ENCODE measurements around the gene RBM20.

The RBM20 gene

DNA sequence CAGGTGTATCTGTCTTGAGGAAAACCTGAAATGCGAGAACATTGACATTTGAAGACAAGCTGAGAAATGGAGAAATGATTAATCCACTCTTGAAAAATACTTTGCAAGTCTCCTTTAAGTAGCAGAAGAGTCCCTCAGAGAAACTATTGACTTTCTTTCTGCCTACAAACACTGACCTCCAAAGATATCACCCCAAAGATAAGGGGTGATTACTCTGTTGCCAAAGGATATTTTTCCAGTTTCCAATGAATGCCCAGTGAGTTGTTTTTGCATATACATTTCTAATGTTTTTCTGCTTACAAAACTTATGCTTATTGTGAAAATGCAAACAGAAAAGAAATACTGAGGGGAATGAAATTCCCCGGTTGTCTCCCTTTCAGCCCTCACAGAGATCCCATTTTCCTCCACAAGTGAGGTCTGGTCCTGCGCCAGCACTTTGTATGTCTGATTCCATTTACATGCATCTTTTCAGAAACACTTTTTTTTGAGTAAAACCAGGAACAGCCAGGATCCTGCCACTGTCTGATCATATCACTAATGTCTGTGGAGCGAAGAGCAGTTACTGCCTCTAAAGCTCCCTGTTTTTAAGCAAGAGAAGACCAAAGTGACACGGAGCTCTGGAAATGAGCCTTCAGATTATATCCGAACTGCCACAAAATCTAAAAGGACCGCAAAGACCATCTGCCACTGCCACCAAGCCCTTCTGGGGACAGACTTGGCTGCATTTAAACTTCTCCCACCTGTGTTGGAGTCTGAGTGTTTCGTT lies 144.7 kb downstream of the RBM20 start:
- DNase-seq (ENCODE audit: low read depth): no peak

DNA sequence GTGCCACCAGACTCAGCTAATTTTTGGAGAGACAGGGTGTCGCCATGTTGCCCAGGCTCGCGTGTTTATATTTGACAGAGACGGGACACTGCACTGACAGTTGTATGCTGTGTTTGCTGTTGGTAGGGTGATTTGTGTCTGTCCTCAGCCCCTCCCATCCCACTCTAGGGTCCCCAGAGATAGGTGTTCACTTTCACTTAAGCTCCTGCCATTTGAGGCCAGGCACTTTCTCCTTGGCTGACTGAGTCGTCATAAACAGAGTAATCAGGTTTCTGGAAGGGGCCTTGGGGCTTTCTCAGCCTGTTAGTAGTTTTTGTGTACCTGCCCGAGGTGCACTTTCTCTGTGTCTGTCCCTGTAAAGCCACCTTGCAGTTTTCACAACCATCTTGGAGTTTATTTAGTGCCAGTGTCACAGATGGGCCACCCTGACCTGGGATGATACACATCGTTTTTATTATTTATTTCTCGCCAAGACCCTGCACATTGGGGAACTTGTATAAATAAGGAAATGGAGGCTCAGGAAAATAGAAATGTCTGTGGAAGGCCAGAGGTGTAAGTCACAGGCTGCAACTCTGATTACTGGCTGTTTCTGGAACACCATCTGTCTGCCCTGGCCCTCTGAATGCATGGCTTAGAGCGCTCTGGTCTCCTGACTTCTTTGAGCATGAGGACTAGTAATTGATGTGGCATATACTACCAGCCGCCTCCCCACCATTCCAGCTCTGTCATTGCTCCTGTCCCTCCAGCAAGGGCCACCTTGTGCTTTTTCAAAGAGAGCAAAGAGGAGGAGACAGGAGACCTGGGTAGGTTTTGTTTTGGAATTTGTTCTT lies 145.7 kb downstream of the RBM20 start:
- DNase-seq (ENCODE audit: low read depth): no peak

DNA sequence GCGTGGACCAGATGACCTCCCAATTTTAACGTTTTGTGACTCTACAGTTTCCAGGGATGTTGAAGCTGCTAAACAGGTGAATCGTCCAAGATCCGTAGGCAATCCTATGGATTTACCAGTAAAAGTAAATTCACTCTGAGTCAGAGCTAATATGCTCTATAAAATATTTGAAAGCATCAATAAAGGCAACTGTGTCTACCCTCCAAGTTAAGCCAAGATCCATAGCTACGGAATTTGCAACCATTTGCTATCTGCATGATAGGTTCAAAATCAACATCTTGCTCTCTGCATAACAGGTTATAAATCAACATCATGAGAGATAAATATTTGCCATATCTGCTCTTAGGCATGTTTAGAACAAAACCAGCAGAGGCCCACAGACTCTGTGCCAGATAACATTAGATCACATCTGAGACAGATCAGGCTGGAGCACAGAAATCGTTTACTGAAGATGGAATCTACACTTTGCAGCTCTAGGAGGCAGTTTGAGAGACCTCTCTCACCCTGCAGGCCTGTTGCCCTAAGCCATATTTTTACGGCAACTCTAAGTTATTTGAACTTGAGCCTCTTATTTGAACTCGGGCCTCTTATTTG lies 146.9 kb downstream of the RBM20 start:
- no peak for DNase-seq (ENCODE audit: low read depth)

DNA sequence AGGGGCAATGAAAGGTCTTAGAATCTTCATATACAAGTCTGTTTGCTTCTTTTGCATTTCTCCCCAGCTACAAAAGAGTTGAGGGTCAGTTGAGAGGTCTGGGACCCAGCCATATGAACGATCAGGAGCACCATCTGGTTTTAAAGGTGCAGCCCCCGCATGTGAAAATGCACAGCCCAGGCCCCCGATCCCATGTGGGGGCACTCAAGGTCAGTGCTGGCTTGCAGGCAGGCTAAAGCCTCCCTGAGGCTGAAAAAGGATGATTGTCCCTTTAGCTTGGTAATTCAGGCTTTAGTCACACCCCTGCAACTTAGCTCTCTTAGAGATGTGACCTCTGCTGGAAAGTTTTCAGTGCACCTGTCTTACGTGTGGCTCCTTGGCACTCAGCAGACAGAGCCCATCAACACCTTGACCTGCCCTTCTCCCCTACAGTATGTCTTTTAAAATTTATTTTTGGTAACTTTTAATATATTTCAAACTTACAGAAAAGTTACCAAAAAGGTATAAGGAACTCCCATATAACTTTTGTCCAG lies 147.5 kb downstream of the RBM20 start:
- DNase-seq (ENCODE audit: low read depth): no peak

DNA sequence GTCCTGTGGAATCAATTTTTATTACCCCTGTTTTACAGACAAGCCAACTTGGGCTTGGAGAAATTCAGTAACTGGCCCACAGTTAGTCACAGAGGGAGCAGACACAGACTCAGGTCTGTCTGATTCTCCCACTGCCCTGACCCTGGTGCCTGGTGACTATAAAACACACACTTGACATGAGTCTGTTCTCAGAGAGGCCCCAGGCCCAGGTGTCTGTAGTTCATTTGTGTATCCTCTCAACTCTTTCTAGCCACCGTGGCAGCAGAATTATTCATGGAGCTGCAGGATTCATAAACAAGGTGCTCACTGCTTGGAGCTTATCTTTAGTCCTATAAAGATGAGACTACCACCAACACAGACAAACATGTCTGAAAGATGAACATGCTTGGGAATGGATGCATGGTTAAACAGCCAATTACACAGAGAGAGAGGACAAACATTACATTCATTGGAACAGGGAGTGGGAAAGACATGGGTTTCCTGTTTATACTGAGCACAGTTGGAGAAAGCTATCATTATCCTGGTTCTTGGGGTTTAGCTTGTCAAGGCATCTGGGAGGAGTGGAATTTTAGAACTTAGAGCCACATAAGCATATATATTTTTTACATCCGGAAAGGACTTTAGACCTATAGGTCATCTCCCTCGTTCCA lies 148.5 kb downstream of the RBM20 start:
- DNase-seq (ENCODE audit: low read depth): no peak

DNA sequence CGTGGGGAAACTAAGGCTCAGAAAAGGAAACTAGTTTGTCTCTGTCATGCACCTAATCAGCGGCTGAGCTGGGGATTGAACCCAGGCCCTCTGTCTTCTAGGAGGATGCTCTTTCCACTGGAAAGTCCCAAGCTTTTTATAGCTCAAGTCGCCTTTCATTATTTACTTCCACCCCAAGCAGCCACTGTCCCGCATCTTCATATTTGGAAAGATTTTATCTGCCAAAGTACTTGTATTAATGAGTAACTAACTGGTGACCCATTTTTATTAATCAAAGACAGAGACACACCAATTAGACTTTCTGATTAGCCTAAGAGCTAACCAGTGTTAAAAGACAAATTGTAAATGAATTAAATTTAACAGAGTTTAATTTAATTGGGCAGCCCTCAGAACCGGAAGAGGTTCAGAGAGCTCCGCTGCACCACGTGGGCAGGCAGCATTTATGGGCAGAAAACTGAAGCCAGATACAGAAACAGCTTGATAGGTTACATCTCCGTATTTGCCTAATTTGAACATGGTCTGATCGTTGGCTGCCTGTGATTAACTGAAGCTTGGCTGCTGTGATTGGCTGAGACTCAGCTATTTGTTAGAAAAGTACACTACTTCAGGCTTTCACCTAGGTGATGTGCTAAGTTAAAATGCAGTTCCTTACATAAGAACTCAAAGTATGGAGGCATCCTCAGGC lies 149.1 kb downstream of the RBM20 start:
- DNase-seq (ENCODE audit: low read depth): no peak

DNA sequence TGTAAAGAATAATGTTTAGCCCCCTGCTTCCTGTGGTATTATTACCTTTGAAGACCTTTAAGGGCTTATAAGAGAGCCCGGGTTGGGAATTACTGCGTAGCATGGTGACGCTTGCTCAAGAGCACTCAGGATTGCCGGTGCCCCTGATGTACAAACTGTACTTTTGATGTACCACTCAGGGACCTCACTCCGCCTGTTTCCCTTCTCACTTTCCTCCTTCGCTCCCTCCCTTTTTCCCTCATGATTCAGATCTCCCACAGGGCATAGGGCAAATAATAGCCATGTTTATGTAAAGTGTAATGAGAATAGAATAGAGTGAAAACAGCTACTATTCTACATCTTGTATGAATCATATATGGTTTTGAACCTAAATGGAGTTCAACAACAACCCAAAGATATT lies 149.8 kb downstream of the RBM20 start:
- DNase-seq (ENCODE audit: low read depth): no peak

DNA sequence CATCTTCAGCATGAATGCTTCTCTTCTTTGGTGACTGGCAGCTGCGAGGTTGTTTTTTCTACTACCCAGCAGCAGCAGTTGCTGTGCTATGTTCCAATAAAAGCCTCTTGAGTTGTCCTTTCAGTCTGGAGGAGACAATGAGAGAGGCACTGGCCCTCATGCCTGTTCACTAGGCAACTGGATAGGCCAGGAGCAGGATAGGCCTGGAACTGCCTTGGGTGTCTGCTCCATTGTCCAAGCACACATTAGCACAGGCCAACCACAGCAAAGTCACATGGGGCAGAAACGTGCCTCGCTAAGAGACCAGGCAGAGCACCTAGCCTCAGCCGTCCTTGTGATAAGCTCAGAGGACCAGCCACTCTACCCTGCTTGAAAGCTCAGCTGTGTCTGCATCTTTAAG lies 150.7 kb downstream of the RBM20 start:
- no peak for DNase-seq (ENCODE audit: low read depth)

DNA sequence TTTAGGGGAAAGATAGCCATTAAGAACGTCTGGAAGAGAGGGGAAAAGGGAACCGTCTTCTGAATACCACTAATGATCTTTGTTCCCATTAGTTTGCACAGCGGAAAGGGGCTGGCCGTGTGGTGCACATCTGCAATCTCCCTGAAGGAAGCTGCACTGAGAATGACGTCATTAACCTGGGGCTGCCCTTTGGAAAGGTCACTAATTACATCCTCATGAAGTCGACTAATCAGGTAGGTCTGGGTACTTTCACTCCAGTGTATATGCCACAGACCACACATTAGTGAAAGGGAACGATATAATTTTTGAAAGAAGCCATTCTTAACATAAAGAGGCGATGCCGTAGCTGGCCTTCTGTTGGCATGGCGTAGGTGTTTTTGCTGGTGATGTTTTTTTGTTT lies 153.3 kb downstream of the RBM20 start:
- no peak for DNase-seq (ENCODE audit: low read depth)

DNA sequence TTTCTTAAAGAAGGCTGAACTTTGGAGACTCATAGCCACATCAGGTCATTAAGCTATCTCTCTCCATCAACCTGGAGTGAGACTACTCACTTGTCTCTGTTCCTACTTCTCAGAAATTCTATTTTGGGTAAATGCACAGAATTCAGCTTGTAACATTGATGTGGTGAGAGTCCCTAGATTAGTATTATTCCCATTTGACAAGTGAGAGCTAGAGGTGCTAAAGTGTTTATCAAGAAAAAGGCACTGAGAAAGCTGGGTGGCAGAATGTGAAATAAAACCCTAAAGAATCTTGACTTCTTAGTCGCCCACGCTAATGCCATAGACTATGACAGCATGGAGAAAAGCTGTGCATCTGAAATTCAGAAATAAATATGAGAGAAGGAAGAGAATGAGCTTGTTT lies 154.2 kb downstream of the RBM20 start:
- DNase-seq (ENCODE audit: low read depth): no peak

DNA sequence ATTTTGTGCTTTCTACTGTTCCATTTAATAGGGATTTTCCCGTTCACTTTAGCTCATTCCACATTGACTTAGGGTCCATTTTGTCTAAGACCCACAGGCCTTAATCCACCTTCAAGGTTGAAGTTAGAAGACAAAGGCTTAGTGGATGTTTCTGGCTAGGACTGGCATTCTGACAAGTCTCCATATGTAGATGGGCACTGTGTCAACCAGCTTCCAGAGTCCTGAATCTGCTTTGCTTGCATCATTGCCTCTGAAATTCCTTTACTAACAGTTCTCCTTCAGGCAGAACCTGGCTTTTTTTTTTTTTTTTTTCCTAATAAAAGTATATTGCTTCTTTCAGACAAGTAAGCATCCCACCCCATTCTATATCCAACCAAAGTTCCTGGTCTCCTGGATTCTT lies 158.0 kb downstream of the RBM20 start:
- DNase-seq (ENCODE audit: low read depth): peak; percentile 80

DNA sequence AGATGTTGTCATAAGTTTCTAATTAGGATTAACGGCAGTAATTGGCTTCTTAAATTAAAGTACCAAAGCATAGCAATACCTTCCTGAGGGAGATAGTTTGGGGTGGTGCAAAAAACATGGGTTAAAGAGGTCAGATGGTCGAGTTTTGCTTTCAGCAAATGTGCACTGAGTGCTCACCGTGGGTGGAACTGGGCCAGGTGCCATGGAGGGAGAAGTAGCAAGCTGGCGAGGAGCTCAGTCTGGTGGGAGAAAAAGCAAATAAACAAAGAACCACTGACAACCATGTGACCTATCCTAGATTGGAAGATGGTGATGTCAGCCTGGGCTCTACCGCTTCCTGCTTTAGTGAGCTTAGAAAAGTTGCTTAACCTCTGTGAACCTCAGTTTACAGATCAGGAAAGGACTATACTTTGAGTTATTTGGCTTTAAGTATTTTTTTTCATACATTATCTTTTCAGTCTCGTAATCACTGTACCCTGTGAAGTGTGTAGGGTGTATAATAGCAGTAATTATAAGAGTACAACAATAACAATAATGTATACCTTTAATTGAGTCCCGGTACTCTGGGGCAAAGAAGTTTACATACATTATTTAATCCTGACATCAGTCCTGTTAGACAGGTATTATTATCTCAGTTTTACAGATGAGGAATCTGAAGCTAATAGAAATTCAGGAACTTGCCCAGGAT lies 158.6 kb downstream of the RBM20 start:
- peak; percentile 79 for DNase-seq (ENCODE audit: low read depth)

DNA sequence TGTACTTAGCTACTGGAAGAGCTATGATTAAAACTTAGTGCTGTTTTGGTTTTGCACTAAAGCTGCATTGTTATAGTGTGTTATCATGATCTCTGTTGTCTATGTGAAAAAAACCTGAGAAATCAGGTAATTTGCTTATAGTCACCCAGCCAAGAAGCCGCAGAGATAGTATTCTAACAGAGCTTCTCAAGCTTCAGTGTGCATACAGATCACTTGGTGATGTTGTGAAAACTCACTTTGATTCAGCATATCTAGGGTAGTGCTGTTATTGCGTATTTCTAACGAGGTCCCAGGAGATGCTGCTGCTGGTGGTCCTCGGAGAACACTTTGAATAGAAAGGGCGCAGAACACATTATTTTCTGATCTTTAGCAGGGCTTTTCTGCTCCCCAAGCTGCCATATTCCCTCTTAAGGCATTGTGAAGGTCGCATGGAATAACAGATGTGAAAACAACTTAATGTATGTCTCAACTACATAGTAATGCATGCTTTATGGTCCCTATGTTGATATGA lies 159.2 kb downstream of the RBM20 start:
- DNase-seq (ENCODE audit: low read depth): no peak

DNA sequence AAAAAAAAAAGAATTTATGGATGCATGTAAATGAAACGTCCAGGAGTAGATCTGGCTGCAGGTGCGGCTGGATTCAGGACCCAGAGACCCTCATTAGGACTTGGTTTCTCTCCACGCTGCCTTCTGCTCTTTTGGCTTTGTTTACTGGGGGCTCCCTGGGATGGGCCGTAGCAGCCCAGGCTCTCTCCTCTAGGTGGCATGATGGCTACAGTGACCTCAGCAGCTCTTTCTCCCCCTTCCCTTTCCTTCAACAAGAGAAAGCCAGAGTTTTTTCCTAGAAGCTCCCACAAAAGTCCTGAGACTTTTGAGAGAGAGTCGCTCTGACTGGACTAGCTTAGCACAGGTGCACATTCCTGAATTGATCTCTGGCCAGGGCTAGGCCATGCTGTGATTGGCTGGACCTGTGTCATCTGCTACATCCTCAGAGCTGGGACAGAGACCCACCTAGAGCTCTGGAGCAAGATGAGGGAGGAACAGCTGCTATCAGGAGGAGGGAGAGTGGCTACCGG lies 159.7 kb downstream of the RBM20 start:
- DNase-seq (ENCODE audit: low read depth): peak; percentile 32

DNA sequence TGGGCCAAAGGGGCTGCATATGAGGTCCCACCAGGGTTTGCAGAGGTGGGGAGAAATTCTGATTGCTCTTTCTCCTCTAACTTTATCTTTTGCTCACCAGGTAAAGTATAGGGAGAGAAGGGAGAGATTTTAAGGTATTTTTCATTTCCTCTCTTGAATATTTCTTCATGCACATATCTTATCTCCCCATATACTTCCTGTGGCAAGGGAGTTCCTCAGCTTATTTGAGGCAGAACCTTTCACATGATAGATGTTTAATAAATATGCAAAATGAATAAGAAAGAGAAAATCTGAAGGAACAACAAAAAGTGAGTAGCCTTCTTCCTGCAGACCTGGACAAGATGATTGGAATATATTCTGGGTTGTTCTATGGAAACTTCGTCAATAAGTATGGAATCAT lies 160.2 kb downstream of the RBM20 start:
- no peak for DNase-seq (ENCODE audit: low read depth)

DNA sequence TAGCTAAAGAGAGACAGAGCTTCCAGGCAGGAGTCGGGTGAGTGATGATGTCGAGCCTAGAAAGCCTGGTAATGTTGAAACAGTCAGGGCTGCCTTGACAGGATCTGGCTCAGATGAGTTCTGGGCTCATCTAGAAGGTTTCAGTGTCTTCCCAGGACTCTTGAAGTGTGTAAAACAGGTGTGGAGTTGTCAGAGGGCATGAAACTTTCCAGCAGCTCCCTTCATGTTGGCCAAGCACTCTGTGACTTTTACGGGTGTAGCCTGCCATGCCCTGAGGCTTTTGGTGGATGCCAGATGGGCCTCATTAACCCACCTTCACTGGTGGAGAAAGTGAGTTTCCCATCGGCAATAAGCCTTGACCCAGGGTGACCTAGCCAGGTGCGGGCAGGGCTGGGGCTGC lies 161.2 kb downstream of the RBM20 start:
- no peak for DNase-seq (ENCODE audit: low read depth)

DNA sequence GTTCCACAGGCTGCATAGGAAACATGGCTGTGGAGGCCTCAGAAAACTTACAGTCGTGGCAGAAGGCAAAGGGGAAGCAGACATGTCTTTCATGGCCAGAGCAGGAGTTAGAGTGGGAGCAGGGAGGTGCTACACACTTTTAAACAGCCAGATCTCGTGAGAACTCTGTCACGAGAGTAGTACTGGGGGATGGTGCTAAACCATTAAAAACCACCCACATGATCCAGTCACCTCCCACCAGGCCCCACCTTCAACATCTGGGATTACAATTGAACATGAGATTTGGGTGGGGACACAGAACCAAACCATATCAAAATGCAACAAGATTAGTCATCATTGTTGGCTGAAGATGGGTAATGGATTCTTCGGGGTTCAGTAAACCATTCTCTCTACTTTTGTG lies 162.2 kb downstream of the RBM20 start:
- DNase-seq (ENCODE audit: low read depth): no peak

DNA sequence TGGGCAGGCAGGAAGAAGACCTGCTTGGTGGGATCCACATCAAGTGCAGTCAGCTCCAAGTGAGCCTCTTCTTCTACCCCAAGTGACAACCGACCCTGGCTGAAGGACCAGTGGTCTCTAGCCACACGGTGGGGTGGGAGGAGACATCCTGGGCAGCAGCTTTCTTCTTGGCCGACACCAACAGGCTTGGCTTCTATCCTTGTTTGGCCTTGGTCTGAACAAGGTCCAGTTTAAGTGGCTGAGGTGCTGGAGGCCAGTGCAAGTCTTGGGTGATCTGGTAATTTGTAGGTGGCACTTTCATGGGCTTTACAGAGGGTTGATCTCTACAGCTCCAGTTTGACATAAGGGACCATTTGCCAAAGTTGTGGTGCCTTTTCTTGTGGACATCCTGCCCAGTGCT lies 164.0 kb downstream of the RBM20 start:
- no peak for DNase-seq (ENCODE audit: low read depth)

DNA sequence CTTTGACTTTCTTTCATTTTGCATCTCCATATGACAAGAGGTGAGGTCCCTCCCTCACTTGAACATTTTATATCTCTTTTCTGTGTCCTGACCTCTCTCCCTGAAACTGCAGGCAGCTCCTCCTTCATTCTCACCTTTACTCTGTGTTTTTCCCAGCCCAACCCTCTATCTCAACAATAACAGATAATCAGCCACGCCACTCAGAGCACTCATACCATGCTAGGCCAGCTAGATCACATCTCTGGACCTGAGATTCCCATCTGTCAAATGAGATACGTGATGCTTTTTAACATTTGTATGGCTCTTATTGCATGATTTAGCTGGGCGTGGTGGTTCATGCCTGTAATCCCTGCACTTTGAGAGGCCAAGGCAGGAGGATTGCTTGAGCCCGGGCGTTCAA lies 164.5 kb downstream of the RBM20 start:
- DNase-seq (ENCODE audit: low read depth): no peak

DNA sequence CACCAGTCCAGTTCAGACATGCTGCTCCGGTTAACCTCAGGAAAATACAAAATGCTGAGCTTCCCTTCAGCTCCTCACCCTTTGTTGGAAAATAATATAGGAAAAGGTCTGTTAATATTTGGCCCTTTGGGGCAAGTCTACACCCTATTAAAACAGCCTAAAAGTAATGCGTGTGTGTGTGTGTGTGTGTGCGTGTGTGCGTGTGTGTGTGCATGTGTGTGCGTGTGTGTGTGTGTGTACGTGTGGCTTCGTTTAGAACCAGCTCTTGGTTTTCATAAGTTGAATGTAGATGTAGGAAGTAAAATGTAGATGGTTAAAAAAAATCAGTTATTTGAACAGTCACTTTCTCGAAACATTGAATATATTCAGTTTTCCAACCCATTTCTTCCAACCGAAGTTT lies 166.5 kb downstream of the RBM20 start:
- DNase-seq (ENCODE audit: low read depth): no peak

Measured in fibroblast of the conjunctiva (primary cell).